ENCODE measurements around the gene CEACAM7.

The CEACAM7 gene

GRCh38 chr19:41652250-41652649 is 35.8 kb downstream of the CEACAM7 start:
- DNase-seq = no peak

GRCh38 chr19:41649827-41650226 is 38.2 kb downstream of the CEACAM7 start:
- no peak for DNase-seq

- no peak for DNase-seq
These were observed 41.4 kb downstream of the CEACAM7 start for GRCh38 chr19:41646589-41647204.

- peak; percentile 42 for DNase-seq
These were observed 46.1 kb downstream of the CEACAM7 start for GRCh38 chr19:41641879-41642485.

- no peak for DNase-seq
These were observed 49.4 kb downstream of the CEACAM7 start for GRCh38 chr19:41638641-41639081.

GRCh38 chr19:41637484-41637883 is 50.6 kb downstream of the CEACAM7 start:
- DNase-seq = no peak

- no peak for DNase-seq
These were observed 59.9 kb downstream of the CEACAM7 start for GRCh38 chr19:41627966-41628675.

- DNase-seq = no peak
These were observed 61.2 kb downstream of the CEACAM7 start, which contains the start of gene CEACAM4 for GRCh38 chr19:41626877-41627276. Gene CEACAM4, minus strand, starts transcription at chr19:41627074. Its CDS starts 111 bp downstream, at chr19:41626963.

- DNase-seq = no peak
These were observed 61.8 kb downstream of the CEACAM7 start for GRCh38 chr19:41626278-41626677.

- DNase-seq = no peak
These were observed 63.1 kb downstream of the CEACAM7 start for GRCh38 chr19:41624937-41625336.

GRCh38 chr19:41624515-41624914 is 63.6 kb downstream of the CEACAM7 start:
- DNase-seq = no peak

- DNase-seq = no peak
These were observed 64.7 kb downstream of the CEACAM7 start for GRCh38 chr19:41623360-41623759.

Data from fibroblast of skin of back (primary cell).